Measurements from ENCODE around the gene SEC22B. TPM values are rescaled to one million over a fixed set of nuclear protein-coding genes. Genes with fewer than 3 reads are reported as not detected.
"Not testable (repeated sequence)": the region's sequence is repeated elsewhere in the genome, so short reads cannot be mapped to it uniquely, and the experiment has no call there.

The SEC22B gene
- total RNA-seq, 3 donors from 2014 or later (not counting 1 experiment from before 2014, with no cell fraction given), result 30.5 to 39.7 (median 30.8) TPM

- H3K36me3 ChIP-seq (ENCODE audit: control insufficient read depth, insufficient read depth, low read length); H3K27ac Mint-ChIP-seq; DNase-seq; ATAC-seq; H3K27ac ChIP-seq (ENCODE audit: low read length); intact Hi-C loops (cut with micrococcal nuclease); H3K27me3 ChIP-seq (ENCODE audit: control insufficient read depth, insufficient read depth, low read length); H3K4me3 Mint-ChIP-seq; H3K4me3 ChIP-seq (ENCODE audit: low read length); H3K36me3 Mint-ChIP-seq; H3K9me3 Mint-ChIP-seq; H3K9me3 ChIP-seq (ENCODE audit: control insufficient read depth, insufficient read depth, low read length); H3K4me1 Mint-ChIP-seq; H3K4me1 ChIP-seq (ENCODE audit: control insufficient read depth, insufficient read depth, low read length); H3K27me3 Mint-ChIP-seq (ENCODE audit: low read depth in 2 of 2): not testable (repeated sequence)
- WGBS (ENCODE audit: insufficient coverage), result no CpG with 5 or more reads among the region's 1 CpG
Measured at GRCh38 chr1:120164761-120165160, 11.6 kb downstream of the SEC22B start.

GRCh38 chr1:120162015-120162414, 14.3 kb downstream of the SEC22B start:
- intact Hi-C loops (cut with micrococcal nuclease); DNase-seq; H3K9me3 ChIP-seq (ENCODE audit: control insufficient read depth, insufficient read depth, low read length); H3K27ac ChIP-seq (ENCODE audit: low read length); H3K36me3 Mint-ChIP-seq; H3K27ac Mint-ChIP-seq; H3K4me3 Mint-ChIP-seq; H3K4me1 ChIP-seq (ENCODE audit: control insufficient read depth, insufficient read depth, low read length); H3K4me1 Mint-ChIP-seq; H3K4me3 ChIP-seq (ENCODE audit: low read length); ATAC-seq; H3K27me3 ChIP-seq (ENCODE audit: control insufficient read depth, insufficient read depth, low read length); H3K27me3 Mint-ChIP-seq (ENCODE audit: low read depth in 2 of 2); H3K36me3 ChIP-seq (ENCODE audit: control insufficient read depth, insufficient read depth, low read length); H3K9me3 Mint-ChIP-seq: not testable (repeated sequence)
- WGBS (ENCODE audit: insufficient coverage), result no CpG with 5 or more reads among the region's 2 CpGs

GRCh38 chr1:120158495-120158894, 17.8 kb downstream of the SEC22B start:
- H3K27me3 ChIP-seq (ENCODE audit: control insufficient read depth, insufficient read depth, low read length); H3K9me3 ChIP-seq (ENCODE audit: control insufficient read depth, insufficient read depth, low read length); H3K4me3 Mint-ChIP-seq; H3K36me3 Mint-ChIP-seq; H3K27me3 Mint-ChIP-seq (ENCODE audit: low read depth in 2 of 2); H3K36me3 ChIP-seq (ENCODE audit: control insufficient read depth, insufficient read depth, low read length); H3K27ac Mint-ChIP-seq; H3K4me1 ChIP-seq (ENCODE audit: control insufficient read depth, insufficient read depth, low read length); intact Hi-C loops (cut with micrococcal nuclease); H3K4me3 ChIP-seq (ENCODE audit: low read length); H3K4me1 Mint-ChIP-seq; ATAC-seq; H3K9me3 Mint-ChIP-seq; H3K27ac ChIP-seq (ENCODE audit: low read length); DNase-seq: not testable (repeated sequence)
- WGBS (ENCODE audit: insufficient coverage), result no CpG with 5 or more reads among the region's 1 CpG

GRCh38 chr1:120158086-120158485, 18.2 kb downstream of the SEC22B start:
- H3K9me3 Mint-ChIP-seq; H3K27me3 Mint-ChIP-seq (ENCODE audit: low read depth in 2 of 2); H3K36me3 Mint-ChIP-seq; H3K4me1 Mint-ChIP-seq; H3K4me1 ChIP-seq (ENCODE audit: control insufficient read depth, insufficient read depth, low read length); H3K4me3 Mint-ChIP-seq; H3K27me3 ChIP-seq (ENCODE audit: control insufficient read depth, insufficient read depth, low read length); H3K36me3 ChIP-seq (ENCODE audit: control insufficient read depth, insufficient read depth, low read length); ATAC-seq; H3K9me3 ChIP-seq (ENCODE audit: control insufficient read depth, insufficient read depth, low read length); intact Hi-C loops (cut with micrococcal nuclease); H3K27ac Mint-ChIP-seq; H3K4me3 ChIP-seq (ENCODE audit: low read length); DNase-seq; H3K27ac ChIP-seq (ENCODE audit: low read length): not testable (repeated sequence)
- WGBS (ENCODE audit: insufficient coverage), result no CpG with 5 or more reads among the region's 4 CpGs

- H3K4me1 Mint-ChIP-seq; DNase-seq; H3K27ac Mint-ChIP-seq; H3K36me3 ChIP-seq (ENCODE audit: control insufficient read depth, insufficient read depth, low read length); H3K9me3 ChIP-seq (ENCODE audit: control insufficient read depth, insufficient read depth, low read length); intact Hi-C loops (cut with micrococcal nuclease); H3K9me3 Mint-ChIP-seq; H3K4me1 ChIP-seq (ENCODE audit: control insufficient read depth, insufficient read depth, low read length); H3K27ac ChIP-seq (ENCODE audit: low read length); H3K27me3 ChIP-seq (ENCODE audit: control insufficient read depth, insufficient read depth, low read length); ATAC-seq; H3K27me3 Mint-ChIP-seq (ENCODE audit: low read depth in 2 of 2); H3K36me3 Mint-ChIP-seq; H3K4me3 Mint-ChIP-seq; H3K4me3 ChIP-seq (ENCODE audit: low read length): not testable (repeated sequence)
- WGBS (ENCODE audit: insufficient coverage), result no CpG with 5 or more reads among the region's 3 CpGs
Measured at GRCh38 chr1:120150138-120150822, 26.0 kb downstream of the SEC22B start.

GRCh38 chr1:120149420-120150059, 26.8 kb downstream of the SEC22B start:
- not testable (repeated sequence) for H3K9me3 Mint-ChIP-seq; H3K36me3 Mint-ChIP-seq; H3K4me1 ChIP-seq (ENCODE audit: control insufficient read depth, insufficient read depth, low read length); DNase-seq; H3K4me3 ChIP-seq (ENCODE audit: low read length); H3K27ac Mint-ChIP-seq; H3K4me3 Mint-ChIP-seq; H3K9me3 ChIP-seq (ENCODE audit: control insufficient read depth, insufficient read depth, low read length); H3K27me3 Mint-ChIP-seq (ENCODE audit: low read depth in 2 of 2); ATAC-seq; H3K36me3 ChIP-seq (ENCODE audit: control insufficient read depth, insufficient read depth, low read length); H3K4me1 Mint-ChIP-seq; H3K27ac ChIP-seq (ENCODE audit: low read length); H3K27me3 ChIP-seq (ENCODE audit: control insufficient read depth, insufficient read depth, low read length)
- intact Hi-C loops (cut with micrococcal nuclease), result loop anchor here (5.0 kb wide), 1 partner anchor 202 kb away; no protein-coding TSS in a partner anchor

Measured in natural killer cell (primary cell).